CD8-positive, alpha-beta memory T cell (primary cell): ENCODE results near the gene SH3GL3. TPM values are rescaled to one million over a fixed set of nuclear protein-coding genes. Genes with fewer than 3 reads are reported as not detected.

Source experiments
- CTCF ChIA-PET: fragments of 350-600 bp; sonication (Branson Sonifier 250); formaldehyde crosslinking; loops from one replicate; lab custom pipeline; 2021; ENCODE audit warnings: antibody characterized with exemption; lab: Charles Lee
- POLR2A ChIA-PET: fragments of 350-600 bp; sonication (Branson Sonifier 250); formaldehyde crosslinking; loops from one replicate; lab custom pipeline; 2021; ENCODE audit warnings: antibody characterized with exemption; lab: Charles Lee
- DNase-seq, 5 donors: peaks; one replicate each; pipeline versions ENCODE4 v3.0.0 to v3.0.0-alpha.2; 2020 to 2022; ENCODE audit warnings: mixed read lengths in 1 of 5
- H3K27ac ChIP-seq: one replicate; pipeline ENCODE4 v1.7.0; 2013; ENCODE audit warnings: low read depth, mild to moderate bottlenecking, low read length, moderate library complexity
- H3K27me3 ChIP-seq: 2 replicates; pipeline ENCODE4 v1.7.0; 2013; ENCODE audit warnings: low read length, mild to moderate bottlenecking; ENCODE audit not compliant: insufficient read depth, poor library complexity, severe bottlenecking
- H3K36me3 ChIP-seq: 2 replicates; pipeline ENCODE4 v1.7.0; 2013; ENCODE audit warnings: mild to moderate bottlenecking, low read length, moderate library complexity; ENCODE audit not compliant: insufficient read depth
- H3K4me1 ChIP-seq: 2 replicates; pipeline ENCODE4 v1.7.0; 2013; ENCODE audit warnings: mild to moderate bottlenecking, low read length, moderate library complexity; ENCODE audit not compliant: insufficient read depth
- H3K4me3 ChIP-seq: 2 replicates; pipeline ENCODE4 v1.7.0; 2013; ENCODE audit warnings: mild to moderate bottlenecking, low read length
- H3K9me3 ChIP-seq: 2 replicates; pipeline ENCODE4 v1.7.0; 2013; ENCODE audit warnings: mild to moderate bottlenecking, low read length
- H3K27ac Mint-ChIP-seq, 8 donors: one replicate each; pipeline ENCODE4 v1.8.0; 2020 to 2021; ENCODE audit warnings: mixed read lengths in 8 of 8, mild to moderate bottlenecking in 6 of 8, inconsistent platforms in 3 of 8, moderate library complexity in 3 of 8
- H3K27me3 Mint-ChIP-seq, 2 donors: one replicate each; pipeline ENCODE4 v1.8.0; 2020 to 2021; ENCODE audit warnings: mixed read lengths in 2 of 2, mild to moderate bottlenecking in 1 of 2, moderate library complexity in 1 of 2
- H3K36me3 Mint-ChIP-seq, 3 donors: one replicate each; pipeline ENCODE4 v1.8.0; 2020 to 2021; ENCODE audit warnings: mixed read lengths in 3 of 3, inconsistent platforms in 1 of 3, mild to moderate bottlenecking in 1 of 3
- H3K4me1 Mint-ChIP-seq, 3 donors: one replicate each; pipeline ENCODE4 v1.8.0; 2020 to 2021; ENCODE audit warnings: mixed read lengths in 3 of 3, inconsistent platforms in 1 of 3, mild to moderate bottlenecking in 1 of 3
- H3K4me3 Mint-ChIP-seq, 7 donors: one replicate each; pipeline ENCODE4 v1.8.0; 2020 to 2021; ENCODE audit warnings: mixed read lengths in 7 of 7, mild to moderate bottlenecking in 6 of 7, moderate library complexity in 4 of 7, inconsistent platforms in 2 of 7
- H3K9me3 Mint-ChIP-seq, 5 donors: one replicate each; pipeline ENCODE4 v1.8.0; 2020 to 2022; ENCODE audit warnings: mixed read lengths in 5 of 5, mild to moderate bottlenecking in 3 of 5, moderate library complexity in 2 of 5, inconsistent platforms in 1 of 5
- polyA plus RNA-seq: library from polyadenylated mRNA; unstranded; fragments of 300-500 nt; fragmentation: Illumina TruSeq; gene quantifications from one replicate; pipeline ENCODE4 v1.2.3, GENCODE V29; 2021
- total RNA-seq, 2 experiments: library from RNA; stranded (reverse); gene quantifications; one replicate each; pipeline ENCODE4 v1.2.3, GENCODE V29; 2021

Gene SH3GL3
- total and polyA plus RNA-seq, 3 experiments from 2014 or later: not detected

GRCh38 chr15:83471307-83471866 lies 24.2 kb downstream of the SH3GL3 start:
- Mint-ChIP-seq H3K9me3 (peaks cover 0 to 10% (median 4%) of the 10 kb centered on the region in 5 donors), H3K27me3 (peaks cover 4 to 20% of the 10 kb centered on the region in 2 donors), H3K36me3 (no peaks in the 10 kb centered on the region), H3K4me1 (no peaks in the 10 kb centered on the region), H3K27ac (no peak overlapping the region), H3K4me3 (no peak overlapping the region)
- H3K9me3 ChIP-seq: no peaks in the 10 kb centered on the region
- no peak overlapping the region for H3K4me3 ChIP-seq
- no peak overlapping the region for H3K27ac ChIP-seq
- H3K36me3 ChIP-seq: no peaks in the 10 kb centered on the region
- H3K4me1 ChIP-seq: no peaks in the 10 kb centered on the region
- no peak for DNase-seq
- H3K27me3 ChIP-seq: no peaks in the 10 kb centered on the region
- ChIA-PET CTCF (no interaction called here), POLR2A (no interaction called here)

- H3K4me3 Mint-ChIP-seq: no peak overlapping the region
- DNase-seq: no peak
- H3K27me3 Mint-ChIP-seq: peaks cover 4 to 20% of the 10 kb centered on the region in 2 donors
- H3K27ac Mint-ChIP-seq: no peak overlapping the region
- H3K4me3 ChIP-seq: no peak overlapping the region
- no peaks in the 10 kb centered on the region for H3K36me3 Mint-ChIP-seq
- peaks cover 0 to 10% (median 4%) of the 10 kb centered on the region in 5 donors for H3K9me3 Mint-ChIP-seq
- H3K9me3 ChIP-seq: no peaks in the 10 kb centered on the region
- H3K27ac ChIP-seq: no peak overlapping the region
- no peaks in the 10 kb centered on the region for H3K36me3 ChIP-seq
- no peaks in the 10 kb centered on the region for H3K4me1 ChIP-seq
- H3K27me3 ChIP-seq: no peaks in the 10 kb centered on the region
- no peaks in the 10 kb centered on the region for H3K4me1 Mint-ChIP-seq
- CTCF ChIA-PET: no interaction called here
- POLR2A ChIA-PET: no interaction called here
Observed at GRCh38 chr15:83472151-83472550, 25.0 kb downstream of the SH3GL3 start.

GRCh38 chr15:83472797-83473196 lies 25.7 kb downstream of the SH3GL3 start:
- Mint-ChIP-seq H3K27me3 (peaks cover 4 to 20% of the 10 kb centered on the region in 2 donors), H3K27ac (peak overlapping the region in 1 of 8 donors; percentile 66), H3K4me3 (no peak overlapping the region), H3K4me1 (no peaks in the 10 kb centered on the region), H3K36me3 (no peaks in the 10 kb centered on the region), H3K9me3 (peaks cover 0 to 10% (median 4%) of the 10 kb centered on the region in 5 donors)
- Histone ChIP-seq H3K27me3 (no peaks in the 10 kb centered on the region), H3K9me3 (no peaks in the 10 kb centered on the region), H3K36me3 (no peaks in the 10 kb centered on the region), H3K4me3 (no peak overlapping the region), H3K4me1 (no peaks in the 10 kb centered on the region), H3K27ac (no peak overlapping the region)
- CTCF ChIA-PET: no interaction called here
- DNase-seq: no peak
- POLR2A ChIA-PET: no interaction called here

GRCh38 chr15:83474578-83474977 lies 27.4 kb downstream of the SH3GL3 start:
- Histone ChIP-seq H3K9me3 (no peaks in the 10 kb centered on the region), H3K27me3 (no peaks in the 10 kb centered on the region), H3K36me3 (no peaks in the 10 kb centered on the region), H3K27ac (no peak overlapping the region), H3K4me1 (no peaks in the 10 kb centered on the region), H3K4me3 (no peak overlapping the region)
- Mint-ChIP-seq H3K27me3 (peaks cover 12 to 23% of the 10 kb centered on the region in 2 donors), H3K4me1 (no peaks in the 10 kb centered on the region), H3K9me3 (peaks cover 0 to 10% (median 4%) of the 10 kb centered on the region in 5 donors), H3K4me3 (no peak overlapping the region), H3K36me3 (no peaks in the 10 kb centered on the region), H3K27ac (peak overlapping the region in 1 of 8 donors; percentile 52)
- ChIA-PET CTCF (no interaction called here), POLR2A (no interaction called here)
- DNase-seq: no peak

- H3K27me3 ChIP-seq: no peaks in the 10 kb centered on the region
- peaks cover 11 to 20% of the 10 kb centered on the region in 2 donors for H3K27me3 Mint-ChIP-seq
Observed at GRCh38 chr15:83475551-83475950, 28.4 kb downstream of the SH3GL3 start.

GRCh38 chr15:83476066-83476465 lies 28.9 kb downstream of the SH3GL3 start:
- Histone ChIP-seq H3K9me3 (no peaks in the 10 kb centered on the region), H3K4me3 (no peak overlapping the region), H3K27ac (no peak overlapping the region), H3K4me1 (no peaks in the 10 kb centered on the region), H3K27me3 (no peaks in the 10 kb centered on the region), H3K36me3 (no peaks in the 10 kb centered on the region)
- Mint-ChIP-seq H3K4me1 (no peaks in the 10 kb centered on the region), H3K4me3 (no peak overlapping the region), H3K9me3 (peaks cover 0 to 10% (median 4%) of the 10 kb centered on the region in 5 donors), H3K27ac (no peak overlapping the region), H3K27me3 (peaks cover 10 to 18% of the 10 kb centered on the region in 2 donors), H3K36me3 (no peaks in the 10 kb centered on the region)
- ChIA-PET POLR2A (no interaction called here), CTCF (no interaction called here)
- no peak for DNase-seq

More at GRCh38 chr15:83475551-83475950, 28.4 kb downstream of the SH3GL3 start:
- H3K4me1 Mint-ChIP-seq: no peaks in the 10 kb centered on the region
- peaks cover 0 to 10% (median 4%) of the 10 kb centered on the region in 5 donors for H3K9me3 Mint-ChIP-seq
- Histone ChIP-seq H3K9me3 (no peaks in the 10 kb centered on the region), H3K4me1 (no peaks in the 10 kb centered on the region), H3K27ac (no peak overlapping the region), H3K4me3 (no peak overlapping the region), H3K36me3 (no peaks in the 10 kb centered on the region)
- H3K36me3 Mint-ChIP-seq: no peaks in the 10 kb centered on the region
- POLR2A ChIA-PET: no interaction called here
- CTCF ChIA-PET: no interaction called here
- no peak overlapping the region for H3K27ac Mint-ChIP-seq
- DNase-seq: no peak
- no peak overlapping the region for H3K4me3 Mint-ChIP-seq

- Histone ChIP-seq H3K27ac (no peak overlapping the region), H3K9me3 (no peaks in the 10 kb centered on the region), H3K27me3 (no peaks in the 10 kb centered on the region), H3K4me3 (no peak overlapping the region), H3K4me1 (no peaks in the 10 kb centered on the region), H3K36me3 (no peaks in the 10 kb centered on the region)
- H3K4me3 Mint-ChIP-seq: no peak overlapping the region
- no peak for DNase-seq
- H3K4me1 Mint-ChIP-seq: no peaks in the 10 kb centered on the region
- peaks cover 0 to 10% (median 4%) of the 10 kb centered on the region in 5 donors for H3K9me3 Mint-ChIP-seq
- no peaks in the 10 kb centered on the region for H3K36me3 Mint-ChIP-seq
- no peak overlapping the region for H3K27ac Mint-ChIP-seq
- peaks cover 10 to 18% of the 10 kb centered on the region in 2 donors for H3K27me3 Mint-ChIP-seq
- CTCF ChIA-PET: no interaction called here
- POLR2A ChIA-PET: no interaction called here
Observed at GRCh38 chr15:83476708-83477107, 29.6 kb downstream of the SH3GL3 start.

GRCh38 chr15:83477172-83477807 lies 30.1 kb downstream of the SH3GL3 start:
- Histone ChIP-seq H3K36me3 (no peaks in the 10 kb centered on the region), H3K27ac (no peak overlapping the region), H3K4me1 (no peaks in the 10 kb centered on the region), H3K27me3 (no peaks in the 10 kb centered on the region), H3K4me3 (no peak overlapping the region), H3K9me3 (no peaks in the 10 kb centered on the region)
- no peaks in the 10 kb centered on the region for H3K4me1 Mint-ChIP-seq
- H3K36me3 Mint-ChIP-seq: no peaks in the 10 kb centered on the region
- H3K27ac Mint-ChIP-seq: peak overlapping the region in 1 of 8 donors; percentile 72
- CTCF ChIA-PET: no interaction called here
- POLR2A ChIA-PET: no interaction called here
- H3K27me3 Mint-ChIP-seq: peaks cover 10 to 16% of the 10 kb centered on the region in 2 donors
- no peak for DNase-seq
- H3K4me3 Mint-ChIP-seq: no peak overlapping the region
- H3K9me3 Mint-ChIP-seq: peaks cover 0 to 9% (median 4%) of the 10 kb centered on the region in 5 donors
